Astrocyte of the spinal cord (primary cell): Measurements from ENCODE around the gene RALGPS2.
A peak's percentile ranks its signal among the peaks of the same experiment; 100 is the strongest.

Experiments
- DNase-seq: peaks from one replicate; pipeline ENCODE4 v3.0.0; 2011; ENCODE audit warnings: low read depth, low spot score
- H3K4me3 ChIP-seq: 2 replicates; pipeline ENCODE4 v1.5.1; 2011; ENCODE audit warnings: low read depth, mild to moderate bottlenecking, low read length, moderate library complexity
- CTCF ChIP-seq: IDR thresholded peaks from 2 replicates; pipeline ENCODE4 v1.5.1; 2012; ENCODE audit warnings: low read depth, mild to moderate bottlenecking, low read length, inconsistent platforms
- in situ Hi-C: cut with HindIII; loops from 2 replicates; pipeline ENCODE4 v1.10.0; 2017; ENCODE audit warnings: low sequenced_read_pairs

RALGPS2 gene

GRCh38 chr1:178941261-178941689 lies 216.2 kb downstream of the RALGPS2 start:
- no peak overlapping the region for H3K4me3 ChIP-seq
- no peak for TF ChIP-seq CTCF
- in situ Hi-C loops = no loop called here
- no peak for DNase-seq

- in situ Hi-C loops = no loop called here
- H3K4me3 ChIP-seq = no peak overlapping the region
- peak; percentile 19 for DNase-seq
- TF ChIP-seq CTCF = no peak
Observed at GRCh38 chr1:178941849-178942248, 216.8 kb downstream of the RALGPS2 start.

GRCh38 chr1:178942285-178943198 lies 217.5 kb downstream of the RALGPS2 start:
- H3K4me3 ChIP-seq = no peak overlapping the region
- TF ChIP-seq CTCF = no peak
- in situ Hi-C loops = no loop called here
- peak; percentile 67 for DNase-seq

GRCh38 chr1:178944729-178945128 lies 219.7 kb downstream of the RALGPS2 start:
- in situ Hi-C loops = no loop called here
- TF ChIP-seq CTCF = no peak
- no peak overlapping the region for H3K4me3 ChIP-seq
- DNase-seq = no peak

- H3K4me3 ChIP-seq = no peak overlapping the region
- in situ Hi-C loops = no loop called here
- no peak for TF ChIP-seq CTCF
- DNase-seq = peak; percentile 43
Observed at GRCh38 chr1:178945763-178946266, 220.8 kb downstream of the RALGPS2 start.

- in situ Hi-C loops = no loop called here
- no peak overlapping the region for H3K4me3 ChIP-seq
- TF ChIP-seq CTCF = no peak
- no peak for DNase-seq
Observed at GRCh38 chr1:178946416-178946815, 221.4 kb downstream of the RALGPS2 start.
